ENCODE results near the gene NTN5.

NTN5 gene

GRCh38 chr19:48628486-48629296 lies 44.1 kb downstream of the NTN5 start:
- DNase-seq: no peak

- no peak for DNase-seq
These were observed 44.9 kb downstream of the NTN5 start for GRCh38 chr19:48627865-48628314.

GRCh38 chr19:48627201-48627864 lies 45.5 kb downstream of the NTN5 start:
- DNase-seq: no peak

GRCh38 chr19:48625891-48626327 lies 46.9 kb downstream of the NTN5 start:
- DNase-seq: no peak

GRCh38 chr19:48624791-48625723 lies 47.8 kb downstream of the NTN5 start:
- DNase-seq: no peak

GRCh38 chr19:48624067-48624594 lies 48.7 kb downstream of the NTN5 start:
- DNase-seq: peak; percentile 98

- no peak for DNase-seq
These were observed 49.2 kb downstream of the NTN5 start for GRCh38 chr19:48623556-48624066.

- no peak for DNase-seq
These were observed 52.9 kb downstream of the NTN5 start for GRCh38 chr19:48619692-48620585.

GRCh38 chr19:48618916-48619691 lies 53.7 kb downstream of the NTN5 start, which contains the start of the genes RPL18 and SPHK2:
RPL18 (minus strand) TSS chr19:48619178; CDS start chr19:48619143, 35 bp downstream.
SPHK2 (plus strand) TSS chr19:48619506; CDS start chr19:48620515, 1,009 bp downstream.
- DNase-seq: peak; percentile 99

- no peak for DNase-seq
These were observed 54.4 kb downstream of the NTN5 start for GRCh38 chr19:48618278-48618915.

- no peak for DNase-seq
These were observed 55.5 kb downstream of the NTN5 start for GRCh38 chr19:48617146-48617937.

GRCh38 chr19:48616491-48617056 lies 56.2 kb downstream of the NTN5 start:
- DNase-seq: no peak

GRCh38 chr19:48616041-48616436 lies 56.8 kb downstream of the NTN5 start:
- no peak for DNase-seq

- DNase-seq: no peak
These were observed 57.4 kb downstream of the NTN5 start for GRCh38 chr19:48615231-48616040.

GRCh38 chr19:48614436-48615230 lies 58.2 kb downstream of the NTN5 start, which contains the start of gene FAM83E:
FAM83E (minus strand) TSS chr19:48615076; CDS start chr19:48613372, 1,704 bp downstream.
- peak; percentile 33 for DNase-seq

GRCh38 chr19:48613852-48614435 lies 58.9 kb downstream of the NTN5 start:
- DNase-seq: no peak

All from NCI-H748 treated with DMSO at 0.1 percent for 48 hours (cell line).